ENCODE measurements around the gene CBR3. TPM values are rescaled to one million over a fixed set of nuclear protein-coding genes. Genes with fewer than 3 reads are reported as not detected.
"Not testable (repeated sequence)": the region's sequence is repeated elsewhere in the genome, so short reads cannot be mapped to it uniquely, and the experiment has no call there.

Gene CBR3
- total RNA-seq, 1 experiment from 2014 or later = 11.2 TPM

- H3K36me3 ChIP-seq = peaks cover 4% of the 10 kb centered on the region
- H3K9me3 ChIP-seq = no peaks in the 10 kb centered on the region
- peak; percentile 78 for DNase-seq
- peak overlapping the region; percentile 65 for H3K4me3 ChIP-seq
- H3K27me3 ChIP-seq = no peaks in the 10 kb centered on the region
Observed at GRCh38 chr21:36135391-36136102, 668 bp downstream of the CBR3 start.

- not testable (repeated sequence) for DNase-seq, H3K27me3 ChIP-seq, H3K4me3 ChIP-seq, H3K36me3 ChIP-seq, H3K9me3 ChIP-seq
Observed at GRCh38 chr21:36139791-36140190, 4.9 kb downstream of the CBR3 start.

- no peaks in the 10 kb centered on the region for H3K27me3 ChIP-seq
- H3K4me3 ChIP-seq = no peak overlapping the region
- no peaks in the 10 kb centered on the region for H3K9me3 ChIP-seq
- H3K36me3 ChIP-seq = peaks cover 4% of the 10 kb centered on the region
- peak; percentile 78 for DNase-seq
Observed at GRCh38 chr21:36141513-36141925, 6.6 kb downstream of the CBR3 start.

- H3K4me3 ChIP-seq, H3K27me3 ChIP-seq, H3K36me3 ChIP-seq, H3K9me3 ChIP-seq, DNase-seq: not testable (repeated sequence)
Observed at GRCh38 chr21:36144233-36144632, 9.4 kb downstream of the CBR3 start.

- no peaks in the 10 kb centered on the region for H3K27me3 ChIP-seq
- H3K36me3 ChIP-seq = 0 out of 2 replicates have a peak, but pooled peaks cover 3% of the 10 kb centered on the region
- no peak for DNase-seq
- no peak overlapping the region for H3K4me3 ChIP-seq
- H3K9me3 ChIP-seq = no peaks in the 10 kb centered on the region
Observed at GRCh38 chr21:36145259-36145658, 10.4 kb downstream of the CBR3 start.

- no peak for DNase-seq
- Histone ChIP-seq H3K9me3 (no peaks in the 10 kb centered on the region), H3K36me3 (no peaks in the 10 kb centered on the region), H3K27me3 (no peaks in the 10 kb centered on the region), H3K4me3 (no peak overlapping the region)
Observed at GRCh38 chr21:36147911-36148310, 13.0 kb downstream of the CBR3 start.

GRCh38 chr21:36148886-36149285, 14.0 kb downstream of the CBR3 start:
- Histone ChIP-seq H3K4me3 (no peak overlapping the region), H3K36me3 (no peaks in the 10 kb centered on the region), H3K9me3 (no peaks in the 10 kb centered on the region), H3K27me3 (no peaks in the 10 kb centered on the region)
- DNase-seq = no peak

- Histone ChIP-seq H3K4me3 (no peak overlapping the region), H3K36me3 (no peaks in the 10 kb centered on the region), H3K9me3 (no peaks in the 10 kb centered on the region), H3K27me3 (no peaks in the 10 kb centered on the region)
- peak; percentile 49 for DNase-seq
Observed at GRCh38 chr21:36149788-36150711, 15.2 kb downstream of the CBR3 start.

- DNase-seq = no peak
- Histone ChIP-seq H3K9me3 (no peaks in the 10 kb centered on the region), H3K36me3 (no peaks in the 10 kb centered on the region), H3K4me3 (peak overlapping the region; percentile 52), H3K27me3 (no peaks in the 10 kb centered on the region)
Observed at GRCh38 chr21:36155603-36156338, 20.9 kb downstream of the CBR3 start.

- Histone ChIP-seq H3K27me3 (no peaks in the 10 kb centered on the region), H3K4me3 (peak overlapping the region; percentile 81), H3K36me3 (no peaks in the 10 kb centered on the region), H3K9me3 (no peaks in the 10 kb centered on the region)
- DNase-seq = peak; percentile 93
Observed at GRCh38 chr21:36156339-36156814, 21.5 kb downstream of the CBR3 start.

- DNase-seq = no peak
- Histone ChIP-seq H3K4me3 (peak within 1 kb of the TSS; percentile 81), H3K9me3 (no peaks in the 10 kb centered on the region), H3K36me3 (no peaks in the 10 kb centered on the region), H3K27me3 (no peaks in the 10 kb centered on the region)
Observed at GRCh38 chr21:36156815-36157670, 22.2 kb downstream of the CBR3 start, which contains the start of gene DOP1B. TSS of gene DOP1B (plus strand) at chr21:36156824. CDS start at chr21:36164734, 7,910 bp downstream.

- Histone ChIP-seq H3K9me3 (no peaks in the 10 kb centered on the region), H3K27me3 (no peaks in the 10 kb centered on the region), H3K36me3 (no peaks in the 10 kb centered on the region), H3K4me3 (no peak overlapping the region)
- no peak for DNase-seq
Observed at GRCh38 chr21:36159356-36159921, 24.6 kb downstream of the CBR3 start.

- no peak for DNase-seq
- Histone ChIP-seq H3K27me3 (no peaks in the 10 kb centered on the region), H3K9me3 (no peaks in the 10 kb centered on the region), H3K36me3 (no peaks in the 10 kb centered on the region), H3K4me3 (no peak overlapping the region)
Observed at GRCh38 chr21:36160850-36161178, 25.9 kb downstream of the CBR3 start.

GRCh38 chr21:36162631-36163030, 27.8 kb downstream of the CBR3 start:
- Histone ChIP-seq H3K4me3 (no peak overlapping the region), H3K9me3 (no peaks in the 10 kb centered on the region), H3K27me3 (no peaks in the 10 kb centered on the region), H3K36me3 (no peaks in the 10 kb centered on the region)
- peak; percentile 30 for DNase-seq

- no peak for DNase-seq
- H3K4me3 ChIP-seq = no peak overlapping the region
- H3K36me3 ChIP-seq = no peaks in the 10 kb centered on the region
- H3K27me3 ChIP-seq = no peaks in the 10 kb centered on the region
- H3K9me3 ChIP-seq = no peaks in the 10 kb centered on the region
Observed at GRCh38 chr21:36163750-36164741, 29.2 kb downstream of the CBR3 start.
